KG1 (cell line): Measurements from ENCODE around the gene WSCD1.

ENCODE experiments used
- DNase-seq: peaks from one replicate; lab custom pipeline; 2025; lab: John Stamatoyannopoulos, UW

Gene WSCD1

DNA sequence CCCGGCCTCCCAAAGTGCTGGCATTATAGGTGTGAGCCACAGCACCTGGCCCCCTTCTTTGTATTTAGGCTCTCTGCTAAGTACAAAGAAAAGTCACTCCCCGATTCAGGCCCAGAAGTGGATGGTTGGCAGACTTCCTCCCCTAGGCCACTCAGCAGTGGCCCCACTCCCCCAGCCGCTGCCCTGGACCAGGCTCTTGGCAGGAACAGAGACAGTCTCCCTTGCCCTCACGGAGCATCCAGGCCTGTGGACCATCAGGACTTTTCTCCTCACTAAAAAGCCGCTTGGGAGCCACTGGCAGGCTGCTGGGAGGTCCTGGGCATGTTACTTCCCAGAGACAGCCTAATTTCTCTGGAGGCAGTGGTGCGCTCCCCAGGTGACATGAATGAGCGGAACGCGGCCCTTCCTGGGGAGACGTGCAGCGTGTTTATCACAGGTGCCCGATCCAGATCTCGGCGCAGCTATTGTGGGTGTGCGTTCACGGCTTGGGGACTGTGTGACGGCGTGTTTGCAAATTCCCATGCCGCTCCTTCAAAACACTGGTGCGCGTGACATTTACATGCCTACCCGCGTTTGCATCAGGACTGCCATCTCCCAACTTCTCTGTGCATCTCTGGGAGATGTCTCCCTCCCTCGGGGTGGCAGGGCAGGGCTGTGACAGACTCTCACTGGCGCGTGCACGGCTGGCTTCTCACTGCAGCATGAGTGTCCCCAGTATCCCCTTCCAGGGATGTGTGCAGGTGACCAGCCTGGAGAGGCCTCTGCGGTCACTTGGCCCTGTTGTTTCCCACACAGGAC is 16.6 kb downstream of the WSCD1 start:
- DNase-seq, result no peak

DNA sequence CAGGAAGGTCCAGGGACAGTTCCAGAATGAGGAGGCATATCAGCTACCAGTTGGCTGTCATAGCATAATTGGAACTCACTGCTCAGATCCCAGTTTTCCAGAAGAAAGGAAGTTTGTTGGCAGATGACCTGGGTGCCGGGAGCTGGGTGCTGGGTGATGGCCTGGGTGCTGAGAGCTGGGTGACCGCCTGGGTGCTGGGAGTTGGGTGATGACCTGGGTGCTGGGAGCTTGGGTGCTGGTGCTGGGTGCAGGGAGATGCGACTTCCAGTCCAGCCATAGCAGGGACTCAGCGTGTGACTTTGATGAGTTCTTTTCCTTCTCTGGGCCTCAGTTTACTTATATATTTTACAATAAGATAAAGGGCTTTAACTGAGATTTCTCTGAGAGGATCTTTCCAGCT is 18.0 kb downstream of the WSCD1 start:
- no peak for DNase-seq

DNA sequence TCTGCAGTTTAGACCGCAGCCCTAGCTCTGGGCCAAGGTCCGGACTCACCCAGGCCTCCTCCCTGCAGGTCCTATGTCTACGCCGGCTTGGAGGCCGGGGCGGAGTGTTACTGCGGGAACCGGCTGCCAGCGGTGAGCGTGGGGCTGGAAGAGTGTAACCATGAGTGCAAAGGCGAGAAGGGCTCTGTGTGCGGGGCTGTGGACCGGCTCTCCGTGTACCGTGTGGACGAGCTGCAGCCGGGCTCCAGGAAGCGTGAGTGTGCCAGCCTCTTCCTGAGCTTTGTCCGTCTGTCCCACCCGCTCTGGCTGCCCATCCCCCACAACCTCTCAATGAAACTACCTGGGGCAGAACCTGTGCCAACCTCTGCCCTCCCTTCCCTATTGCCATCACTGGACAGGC is 20.1 kb downstream of the WSCD1 start:
- no peak for DNase-seq

DNA sequence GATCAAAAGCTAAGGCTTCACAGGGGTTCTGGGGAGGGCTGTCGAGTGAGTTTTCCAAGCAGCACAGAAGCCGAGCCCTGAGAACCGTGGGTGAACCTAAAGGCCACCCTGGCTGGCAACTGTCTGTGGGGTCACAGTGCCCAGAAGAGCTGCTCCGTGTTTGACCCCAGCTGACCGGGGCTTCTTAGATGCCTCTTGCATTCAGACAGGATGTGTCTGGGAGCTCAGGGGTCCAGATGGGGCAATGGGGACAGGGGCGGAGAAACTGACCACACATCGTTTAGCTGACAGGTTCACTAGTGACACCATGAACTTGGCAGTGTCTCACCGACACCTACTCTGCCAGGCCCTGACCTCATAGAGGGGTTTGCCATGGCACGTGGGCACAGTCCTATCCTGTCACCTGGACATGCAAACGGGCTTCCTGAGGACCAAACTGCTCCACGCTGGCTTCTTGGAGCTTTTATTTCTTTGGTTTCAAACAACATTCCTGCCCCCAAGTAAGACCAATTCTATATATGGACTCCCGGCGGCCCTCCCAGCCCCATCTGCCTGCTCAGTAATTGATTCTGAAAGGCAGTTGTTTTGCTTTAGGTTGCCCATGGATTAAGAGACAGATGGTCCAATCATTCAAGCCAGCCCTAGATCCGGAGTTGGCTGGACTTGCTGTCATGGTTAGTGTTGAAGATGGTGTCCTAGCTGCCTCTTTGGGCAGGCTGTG is 22.2 kb downstream of the WSCD1 start:
- DNase-seq, result no peak

DNA sequence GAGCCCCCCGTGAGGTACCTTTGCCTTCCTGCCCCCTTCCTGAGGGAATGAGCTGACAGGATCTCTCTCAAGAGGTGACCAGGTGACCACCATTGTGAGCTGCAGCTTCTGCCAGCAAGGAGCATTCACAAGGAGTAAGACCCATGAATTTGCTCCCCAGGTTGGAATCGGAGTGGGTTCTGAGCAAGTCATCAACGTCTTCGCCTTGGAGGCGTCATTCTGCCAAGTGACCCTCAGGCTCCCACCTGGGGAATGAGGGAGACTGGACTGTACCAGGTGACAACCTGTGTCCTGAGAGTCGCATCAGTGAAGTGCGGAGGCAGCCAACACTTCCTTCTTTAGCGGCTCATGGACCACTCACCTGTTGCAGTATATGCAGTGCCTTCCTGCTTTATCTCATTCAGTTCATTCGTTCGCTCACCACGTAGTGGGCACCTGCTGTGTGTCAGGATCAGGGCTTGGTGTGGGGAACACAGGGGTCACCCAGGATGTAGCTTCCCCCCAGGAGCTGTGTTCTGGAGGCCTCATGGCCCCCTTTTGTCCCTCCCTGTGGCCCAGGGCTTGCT is 22.8 kb downstream of the WSCD1 start:
- no peak for DNase-seq

DNA sequence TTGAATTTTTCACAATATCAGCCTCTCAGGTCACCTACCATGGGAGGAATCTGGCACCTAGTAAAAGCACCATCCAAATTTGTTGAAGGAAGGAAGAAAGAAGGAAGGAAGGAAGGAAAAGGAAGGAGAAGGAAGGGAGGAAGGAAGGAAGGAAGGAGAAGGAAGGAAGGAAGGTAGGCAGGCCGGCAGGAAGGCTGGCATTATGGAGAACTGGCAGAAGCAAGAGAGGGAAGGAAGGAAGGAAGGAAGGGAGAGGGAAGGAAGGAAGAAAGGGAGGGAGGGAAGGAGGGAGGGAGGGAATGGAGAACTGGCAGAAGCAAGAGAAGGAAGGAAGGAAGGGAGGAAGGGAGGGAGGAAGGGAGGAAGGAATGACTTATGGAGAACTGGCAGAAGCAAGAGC is 24.3 kb downstream of the WSCD1 start:
- no peak for DNase-seq

DNA sequence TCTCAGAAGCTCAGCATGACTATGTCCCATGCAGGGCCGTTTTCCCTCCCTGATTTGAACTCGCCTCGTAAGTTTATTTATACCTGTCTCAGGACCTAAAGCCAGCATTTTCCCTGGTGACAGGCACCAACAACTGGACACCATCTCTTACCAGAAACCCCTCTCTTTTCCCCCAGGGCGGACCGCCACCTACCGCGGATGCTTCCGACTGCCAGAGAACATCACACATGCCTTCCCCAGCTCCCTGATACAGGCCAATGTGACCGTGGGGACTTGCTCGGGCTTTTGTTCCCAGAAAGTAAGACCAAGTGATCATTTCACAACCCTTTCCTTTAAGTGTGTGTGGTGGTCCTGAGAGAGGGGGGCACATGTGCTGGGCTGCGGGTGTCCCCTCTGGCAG is 24.7 kb downstream of the WSCD1 start:
- no peak for DNase-seq

DNA sequence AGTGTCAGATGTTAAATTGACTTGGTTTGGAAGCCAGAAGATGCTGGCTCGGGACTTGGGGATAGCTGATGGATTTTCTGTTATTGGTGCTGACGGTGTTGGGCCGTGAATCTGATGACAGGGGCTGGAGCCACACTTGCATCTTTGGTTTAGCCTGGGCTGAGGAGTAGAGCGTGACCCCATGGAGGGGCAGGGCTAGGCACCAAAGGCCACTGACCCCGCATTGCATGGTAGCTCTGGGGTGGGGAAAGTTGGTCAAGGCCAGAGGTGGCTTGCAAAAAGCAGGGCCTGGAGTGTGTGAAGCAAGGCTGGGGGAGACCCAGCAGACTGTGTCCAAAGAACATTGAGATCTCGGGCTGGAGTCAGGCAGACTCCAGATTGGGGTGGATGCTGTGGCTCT is 25.3 kb downstream of the WSCD1 start:
- DNase-seq, result no peak

DNA sequence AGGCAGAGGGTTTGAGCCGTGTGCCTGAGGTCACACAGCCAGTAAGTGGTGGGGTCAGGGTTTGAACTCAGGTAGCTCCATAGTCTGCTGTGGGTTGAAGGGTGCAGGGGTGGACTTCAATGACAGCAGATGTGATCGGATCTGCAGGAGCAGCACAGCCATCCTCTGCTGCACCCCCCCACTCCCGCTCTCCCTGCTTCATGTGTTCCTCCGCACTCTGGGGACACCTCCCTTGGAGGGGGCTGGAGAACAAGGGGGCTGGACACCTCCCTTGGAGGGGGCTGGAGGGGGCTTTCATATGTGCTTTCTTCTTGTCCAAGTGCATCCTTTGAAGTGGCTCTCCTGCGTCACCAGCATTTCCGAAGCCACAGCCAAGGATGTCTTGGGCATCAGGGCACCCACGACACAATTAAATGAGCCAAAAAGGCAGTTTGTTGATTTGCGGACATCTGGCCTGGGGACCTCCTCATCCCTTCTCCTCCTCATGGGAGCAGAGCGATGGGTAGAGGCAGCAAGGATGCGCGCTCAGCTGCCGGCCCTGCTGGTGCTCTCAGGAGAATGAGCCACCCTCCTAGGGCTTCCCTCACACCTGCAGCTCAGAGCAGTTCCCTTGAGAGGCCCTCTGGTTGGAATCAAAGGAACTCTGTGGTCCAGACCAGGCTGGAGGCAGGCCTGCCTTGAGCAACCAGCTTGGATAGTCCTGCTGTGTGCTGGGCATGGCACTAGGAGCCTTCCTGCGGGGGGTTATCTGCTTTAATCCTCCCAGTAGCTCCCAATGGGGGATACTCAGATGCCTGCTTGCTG is 26.2 kb downstream of the WSCD1 start:
- no peak for DNase-seq

DNA sequence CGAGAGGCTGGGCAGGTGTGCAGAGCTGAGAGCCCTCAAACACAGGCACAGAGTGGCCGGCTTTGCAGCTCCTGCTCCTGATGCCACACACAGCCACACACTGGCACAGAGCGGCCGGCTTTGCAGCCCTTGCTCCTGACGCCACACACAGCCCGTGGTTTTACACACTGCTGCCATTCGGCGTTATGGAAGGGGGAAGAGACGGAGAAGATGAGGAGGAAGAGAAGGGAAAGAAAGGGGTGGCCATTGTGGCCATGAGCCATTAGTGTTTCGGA is 26.8 kb downstream of the WSCD1 start:
- DNase-seq, result no peak

DNA sequence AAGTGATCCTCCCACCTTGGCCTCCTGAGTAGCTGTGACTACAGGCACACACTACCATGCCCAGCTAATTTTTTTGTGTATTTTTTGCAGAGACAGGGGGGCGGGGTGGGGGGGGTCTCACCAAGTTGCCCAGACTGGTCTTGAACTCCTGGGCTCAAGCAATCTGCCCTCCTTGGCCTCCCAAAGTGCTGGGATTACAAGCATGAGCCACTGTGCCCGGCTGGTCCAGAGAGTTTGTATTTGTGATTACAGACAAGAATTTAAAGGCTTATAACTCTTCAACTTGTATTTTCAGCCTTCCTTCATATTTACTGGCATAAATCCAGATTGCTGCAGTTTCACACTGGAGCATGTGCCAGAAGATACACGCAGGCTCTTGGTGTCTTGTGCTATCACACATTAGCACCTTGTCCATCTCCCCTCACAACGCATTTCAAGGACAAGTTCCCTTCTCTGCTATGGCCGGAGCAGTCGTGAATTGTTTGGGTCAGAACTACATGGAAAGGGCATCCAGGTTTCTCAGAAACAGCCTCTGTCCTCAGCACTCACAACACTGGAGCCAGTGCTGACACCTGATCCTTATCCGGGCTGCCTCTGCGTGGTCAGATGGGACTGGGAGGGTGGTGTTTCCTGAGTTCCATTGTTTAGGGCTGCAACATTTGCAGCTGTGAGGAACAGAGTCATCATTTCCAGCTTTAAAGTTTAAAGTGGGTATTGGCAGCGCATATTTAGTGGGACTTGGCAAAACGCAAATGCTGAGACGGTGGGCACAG is 28.1 kb downstream of the WSCD1 start:
- no peak for DNase-seq

DNA sequence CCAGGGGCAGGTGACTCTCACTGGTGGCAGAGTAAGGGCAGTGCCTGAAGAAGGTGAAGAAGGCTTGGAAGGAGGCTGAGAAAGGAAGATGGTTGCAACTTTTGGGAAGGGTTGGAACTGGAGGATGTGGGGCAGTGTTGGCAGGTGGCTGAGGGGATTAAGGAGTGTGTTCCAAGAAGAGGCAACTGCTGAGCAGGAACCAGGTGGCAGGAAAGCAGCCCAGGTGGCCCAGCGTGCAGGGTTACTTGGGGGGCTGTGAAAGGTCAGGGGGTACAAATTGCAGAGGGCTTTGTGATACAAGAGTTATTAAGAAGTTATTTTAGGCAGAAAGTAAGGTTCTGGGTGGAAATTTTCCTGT is 28.6 kb downstream of the WSCD1 start:
- DNase-seq, result no peak

DNA sequence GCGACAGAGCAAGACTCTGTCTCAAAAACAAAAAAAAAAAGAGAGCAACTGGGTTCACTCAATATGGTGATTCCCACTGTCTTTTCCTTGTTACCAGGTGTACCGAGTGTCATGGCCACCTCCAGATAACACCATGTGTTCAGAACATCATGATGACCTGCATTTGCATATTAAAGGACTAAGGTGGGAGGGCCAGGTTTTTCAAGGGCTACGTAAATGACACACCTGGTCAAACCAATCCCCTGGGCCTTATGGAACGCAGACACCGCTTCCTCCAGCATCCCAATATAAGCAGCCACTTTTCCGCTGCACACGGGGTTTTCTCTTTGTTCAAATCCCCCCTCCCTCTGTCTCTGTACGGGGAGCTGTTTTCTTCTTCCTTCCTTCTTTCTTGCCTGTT is 29.3 kb downstream of the WSCD1 start:
- DNase-seq, result no peak

DNA sequence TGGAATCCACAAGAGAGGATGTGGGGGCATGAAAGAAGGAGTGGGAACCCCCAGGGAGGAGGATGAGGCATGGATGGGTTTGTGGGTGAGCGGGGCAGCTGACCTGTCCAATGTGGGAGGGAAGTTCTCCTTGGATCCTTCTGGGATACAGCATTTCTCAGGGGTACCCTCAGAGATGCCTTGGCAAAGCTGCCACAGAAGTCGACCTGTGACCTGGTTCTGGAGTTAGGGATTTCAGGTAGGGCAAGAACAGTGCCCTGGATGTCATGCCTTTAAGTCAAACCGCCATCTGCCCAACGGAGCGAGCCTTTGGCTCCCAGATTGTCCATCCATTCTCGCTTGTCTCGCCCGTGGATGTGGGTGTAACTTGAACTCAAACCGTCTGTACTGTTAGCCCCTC is 30.0 kb downstream of the WSCD1 start:
- DNase-seq, result no peak

DNA sequence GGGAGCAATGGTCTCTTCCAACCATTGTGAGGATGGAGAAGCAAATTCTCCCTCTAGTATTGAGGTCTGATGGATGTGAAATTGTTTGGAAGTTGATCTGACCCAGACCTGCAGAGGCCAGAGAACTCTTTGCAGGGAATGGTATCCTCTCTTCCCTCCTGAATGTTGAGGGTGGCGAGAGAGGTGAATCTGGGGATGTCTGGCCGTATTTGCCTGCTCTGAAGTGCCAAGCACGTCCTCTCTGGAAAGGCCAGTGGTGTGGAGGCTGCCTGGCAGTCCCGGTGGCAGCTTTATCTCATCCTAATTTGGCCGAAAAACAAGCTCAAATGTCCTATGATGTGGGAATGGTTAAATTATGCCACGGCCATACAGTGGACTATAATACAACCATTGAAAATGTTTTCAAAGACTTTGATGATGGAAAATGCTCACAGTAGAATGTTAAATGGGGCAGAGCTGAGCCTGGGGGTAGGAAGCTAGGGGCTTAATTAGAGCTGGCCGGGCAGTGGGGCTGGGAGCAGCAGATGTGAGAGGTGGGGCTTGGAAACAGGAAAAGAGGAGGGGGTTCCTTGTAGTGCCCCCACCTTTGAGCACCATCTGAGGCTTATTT is 30.8 kb downstream of the WSCD1 start:
- no peak for DNase-seq

DNA sequence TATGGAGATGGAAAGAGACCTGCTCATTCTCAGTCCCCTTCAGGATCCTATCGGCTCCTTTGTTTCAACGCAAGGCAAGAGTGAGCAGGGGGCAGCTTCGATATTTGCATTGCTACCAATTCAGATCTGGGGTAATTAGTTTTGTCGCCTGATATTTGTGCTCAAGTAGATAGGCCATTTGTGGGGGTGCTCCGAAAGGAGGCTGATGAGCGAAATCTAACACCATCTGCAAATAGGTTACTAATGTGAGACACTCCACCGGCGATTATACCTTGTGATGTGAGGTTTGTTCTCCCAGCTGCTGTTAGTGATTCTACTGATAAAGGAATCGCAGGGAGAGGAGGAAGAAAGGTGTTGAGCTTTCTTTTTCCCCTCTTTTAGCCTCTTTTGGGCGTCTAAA is 31.5 kb downstream of the WSCD1 start:
- no peak for DNase-seq

DNA sequence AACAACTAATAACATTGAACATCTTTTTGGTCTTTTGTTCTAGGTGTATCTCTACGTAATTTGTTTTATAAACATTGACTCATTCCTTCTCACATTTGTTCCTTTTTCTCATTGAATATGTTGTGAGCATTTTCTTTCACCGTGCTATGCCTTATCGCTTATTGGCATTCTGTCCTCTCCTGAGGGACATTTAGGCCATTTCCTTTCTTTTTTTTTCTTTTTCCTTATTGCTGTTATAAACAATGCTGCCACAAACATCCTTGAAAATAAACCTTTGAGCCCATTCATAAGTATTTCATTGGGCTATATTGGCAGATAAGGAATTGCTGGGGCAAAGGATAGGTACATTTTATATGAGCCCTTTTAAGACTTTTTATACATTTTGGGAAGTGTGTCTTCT is 32.4 kb downstream of the WSCD1 start:
- DNase-seq, result no peak

DNA sequence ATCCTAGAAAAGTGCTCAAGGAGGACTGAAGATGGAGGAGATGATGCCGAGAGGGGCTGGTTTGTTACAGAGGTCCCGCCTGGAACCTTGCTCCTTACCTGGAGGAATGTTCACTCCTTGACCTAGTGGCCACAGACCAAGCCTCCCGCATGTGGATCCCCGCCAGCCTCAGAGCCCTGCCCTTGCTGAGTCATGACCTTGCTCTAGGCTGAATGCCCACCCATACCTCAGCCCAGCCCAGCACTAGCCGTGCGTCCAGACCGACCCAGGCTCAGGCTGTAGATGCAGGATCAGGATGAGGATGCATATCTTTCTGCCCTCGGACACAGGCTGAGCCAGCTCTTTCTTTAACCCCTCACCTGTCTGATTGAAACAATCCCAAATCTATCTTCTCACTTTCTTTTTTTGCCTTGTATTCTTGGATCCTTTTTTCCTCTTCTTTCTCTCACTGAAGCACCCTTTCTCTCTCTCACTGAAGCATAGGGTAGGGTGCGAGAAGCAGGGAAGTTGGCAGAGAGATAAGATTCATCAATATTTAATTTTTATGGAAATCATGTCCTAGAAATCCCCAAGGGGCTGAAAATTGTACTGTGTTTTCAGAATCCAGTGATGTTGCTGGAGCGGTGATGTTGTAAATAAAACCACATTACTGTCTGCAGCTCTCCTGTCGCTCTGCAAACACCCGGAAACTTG is 34.9 kb downstream of the WSCD1 start:
- DNase-seq, result no peak

DNA sequence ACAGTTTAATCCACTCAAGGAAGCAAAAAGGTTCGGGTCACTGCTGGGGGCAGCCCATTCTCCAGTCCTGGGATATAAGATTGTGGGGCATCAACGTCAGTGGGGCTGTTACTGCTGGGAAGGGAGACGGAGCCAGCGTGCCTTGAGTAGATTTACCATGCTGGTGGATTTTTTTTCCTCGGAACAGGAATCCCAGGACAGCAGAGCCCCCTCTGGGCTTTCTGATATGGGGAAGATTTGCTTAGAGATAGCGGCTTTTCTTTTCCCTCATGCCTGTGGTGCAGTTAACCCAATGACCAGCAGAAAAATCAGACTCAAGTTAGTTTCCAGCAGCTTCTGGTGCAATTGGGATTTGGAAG is 35.4 kb downstream of the WSCD1 start:
- no peak for DNase-seq

DNA sequence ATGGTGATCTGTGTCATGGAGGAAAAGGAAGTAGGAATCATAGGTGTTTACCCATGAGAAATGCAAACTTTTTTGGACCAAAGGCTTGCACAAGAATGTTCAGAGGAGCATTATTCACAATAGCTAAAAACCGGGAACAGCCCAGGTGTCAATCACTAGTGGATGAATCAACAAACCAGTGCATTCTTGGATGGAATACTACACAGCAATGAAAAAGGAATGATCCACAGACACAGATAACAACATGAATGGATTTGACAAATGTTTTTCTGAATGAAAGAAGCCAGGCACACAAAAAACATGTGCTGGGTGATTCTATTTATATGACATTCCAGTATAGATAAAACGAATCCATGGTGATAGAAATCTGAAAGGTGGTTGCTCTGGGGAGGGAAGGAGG is 36.0 kb downstream of the WSCD1 start:
- DNase-seq, result no peak

DNA sequence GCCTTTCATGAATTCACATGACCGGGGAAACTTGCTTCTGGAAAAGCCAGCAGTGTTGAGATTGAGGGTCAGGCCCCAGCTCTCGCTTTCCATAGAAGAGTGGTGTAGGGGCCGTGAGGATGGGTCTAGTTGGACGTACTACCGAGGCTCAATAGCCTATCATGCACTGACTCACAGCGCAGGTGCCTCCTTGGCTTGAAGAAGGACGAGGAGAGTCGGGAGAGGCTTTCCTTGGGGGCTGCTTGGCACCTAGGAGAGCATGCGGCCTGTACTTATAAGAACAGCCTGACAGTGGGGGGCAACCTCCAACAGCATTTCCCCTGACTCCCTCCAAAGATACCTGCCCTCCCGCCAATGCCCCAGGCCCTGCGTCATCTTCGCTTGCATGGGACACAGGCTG is 37.6 kb downstream of the WSCD1 start:
- DNase-seq, result no peak
